Activated CD8-positive, alpha-beta T cell treated with anti-CD3 and anti-CD28 coated beads for 36 hours (primary cell): ENCODE data around the gene SYT1. TPM values are rescaled to one million over a fixed set of nuclear protein-coding genes. Genes with fewer than 3 reads are reported as not detected.

ENCODE experiments used
- ATAC-seq: fragments of 200-7000 bp; cut with Tn5 transposase; one replicate; pipeline ENCODE4 v1.10.0; 2021; ENCODE audit warnings: mild to moderate bottlenecking, moderate library complexity
- CTCF ChIA-PET: fragments of 350-600 bp; sonication (Branson Sonifier 250); formaldehyde crosslinking; loops from one replicate; lab custom pipeline; 2021; ENCODE audit warnings: antibody characterized with exemption; lab: Charles Lee
- POLR2A ChIA-PET: fragments of 350-600 bp; sonication (Branson Sonifier 250); formaldehyde crosslinking; loops from one replicate; lab custom pipeline; 2021; ENCODE audit warnings: antibody characterized with exemption; lab: Charles Lee
- DNase-seq: peaks from one replicate; pipeline ENCODE4 v3.0.0-alpha.2; 2020
- H3K27ac Mint-ChIP-seq: one replicate; pipeline ENCODE4 v1.8.0; 2021; ENCODE audit warnings: mild to moderate bottlenecking, mixed read lengths
- H3K27me3 Mint-ChIP-seq: one replicate; pipeline ENCODE4 v1.8.0; 2021; ENCODE audit warnings: mixed read lengths
- H3K36me3 Mint-ChIP-seq: one replicate; pipeline ENCODE4 v1.8.0; 2021; ENCODE audit warnings: low read depth, mixed read lengths
- H3K4me1 Mint-ChIP-seq: one replicate; pipeline ENCODE4 v1.8.0; 2021; ENCODE audit warnings: low read depth, mixed read lengths
- H3K4me3 Mint-ChIP-seq: one replicate; pipeline ENCODE4 v1.8.0; 2021; ENCODE audit warnings: mild to moderate bottlenecking, moderate library complexity, mixed read lengths
- H3K9me3 Mint-ChIP-seq: one replicate; pipeline ENCODE4 v1.8.0; 2021; ENCODE audit warnings: mixed read lengths
- intact Hi-C: fragments of 100-400 bp; cut with micrococcal nuclease; formaldehyde crosslinking; loops from one replicate; pipeline ENCODE4 v1.10.0; 2022
- total RNA-seq, 2 experiments: library from RNA; stranded (reverse); gene quantifications; one replicate each; pipeline ENCODE4 v1.2.3, GENCODE V29; 2021
- TF ChIP-seq, protein P1 (sequence below): fragments of 200-600 bp; IDR thresholded peaks from one replicate; pipeline ENCODE4 v1.8.0; 2022; ENCODE audit warnings: antibody characterized with exemption, mild to moderate bottlenecking

The SYT1 gene
- total RNA-seq, 2 experiments from 2014 or later: not detected

DNA sequence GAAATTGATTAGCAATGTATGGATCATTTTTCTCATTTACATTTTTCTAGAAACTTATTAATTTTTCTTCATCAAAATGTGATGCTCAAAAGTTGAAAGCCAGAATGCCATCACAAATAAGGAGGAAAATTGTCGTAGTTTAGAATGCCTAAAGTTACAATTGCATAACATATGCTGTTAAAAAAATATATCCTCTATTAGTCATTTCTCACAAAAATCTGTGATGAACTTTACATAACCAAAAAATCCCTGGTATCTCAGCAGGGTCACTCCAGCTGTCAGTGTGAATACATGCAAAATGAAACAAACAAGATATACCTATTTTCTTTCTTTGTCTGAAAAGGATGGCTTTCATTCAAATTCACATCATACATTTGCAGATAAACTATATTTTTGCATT is 467.3 kb downstream of the SYT1 start:
- ATAC-seq: no peak

GRCh38 chr12:79333144-79333543 is 468.6 kb downstream of the SYT1 start:
- intact Hi-C loops: no loop called here
- DNase-seq: no peak
- TF ChIP-seq, protein P1, sequence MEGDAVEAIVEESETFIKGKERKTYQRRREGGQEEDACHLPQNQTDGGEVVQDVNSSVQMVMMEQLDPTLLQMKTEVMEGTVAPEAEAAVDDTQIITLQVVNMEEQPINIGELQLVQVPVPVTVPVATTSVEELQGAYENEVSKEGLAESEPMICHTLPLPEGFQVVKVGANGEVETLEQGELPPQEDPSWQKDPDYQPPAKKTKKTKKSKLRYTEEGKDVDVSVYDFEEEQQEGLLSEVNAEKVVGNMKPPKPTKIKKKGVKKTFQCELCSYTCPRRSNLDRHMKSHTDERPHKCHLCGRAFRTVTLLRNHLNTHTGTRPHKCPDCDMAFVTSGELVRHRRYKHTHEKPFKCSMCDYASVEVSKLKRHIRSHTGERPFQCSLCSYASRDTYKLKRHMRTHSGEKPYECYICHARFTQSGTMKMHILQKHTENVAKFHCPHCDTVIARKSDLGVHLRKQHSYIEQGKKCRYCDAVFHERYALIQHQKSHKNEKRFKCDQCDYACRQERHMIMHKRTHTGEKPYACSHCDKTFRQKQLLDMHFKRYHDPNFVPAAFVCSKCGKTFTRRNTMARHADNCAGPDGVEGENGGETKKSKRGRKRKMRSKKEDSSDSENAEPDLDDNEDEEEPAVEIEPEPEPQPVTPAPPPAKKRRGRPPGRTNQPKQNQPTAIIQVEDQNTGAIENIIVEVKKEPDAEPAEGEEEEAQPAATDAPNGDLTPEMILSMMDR: no peak
- Mint-ChIP-seq H3K9me3 (no peaks in the 10 kb centered on the region), H3K27ac (no peak overlapping the region), H3K4me1 (no peaks in the 10 kb centered on the region), H3K27me3 (no peaks in the 10 kb centered on the region), H3K36me3 (no peaks in the 10 kb centered on the region), H3K4me3 (no peak overlapping the region)
- CTCF ChIA-PET: no interaction called here
- no peak for ATAC-seq
- POLR2A ChIA-PET: no interaction called here

More for the DNA sequence above, 467.3 kb downstream of the SYT1 start:
- DNase-seq: no peak
- H3K27ac Mint-ChIP-seq: no peak overlapping the region
- no peaks in the 10 kb centered on the region for H3K27me3 Mint-ChIP-seq
- POLR2A ChIA-PET: no interaction called here
- H3K4me3 Mint-ChIP-seq: no peak overlapping the region
- intact Hi-C loops: no loop called here
- no peaks in the 10 kb centered on the region for H3K4me1 Mint-ChIP-seq
- TF ChIP-seq, protein P1: no peak
- no peaks in the 10 kb centered on the region for H3K36me3 Mint-ChIP-seq
- H3K9me3 Mint-ChIP-seq: no peaks in the 10 kb centered on the region
- CTCF ChIA-PET: no interaction called here

DNA sequence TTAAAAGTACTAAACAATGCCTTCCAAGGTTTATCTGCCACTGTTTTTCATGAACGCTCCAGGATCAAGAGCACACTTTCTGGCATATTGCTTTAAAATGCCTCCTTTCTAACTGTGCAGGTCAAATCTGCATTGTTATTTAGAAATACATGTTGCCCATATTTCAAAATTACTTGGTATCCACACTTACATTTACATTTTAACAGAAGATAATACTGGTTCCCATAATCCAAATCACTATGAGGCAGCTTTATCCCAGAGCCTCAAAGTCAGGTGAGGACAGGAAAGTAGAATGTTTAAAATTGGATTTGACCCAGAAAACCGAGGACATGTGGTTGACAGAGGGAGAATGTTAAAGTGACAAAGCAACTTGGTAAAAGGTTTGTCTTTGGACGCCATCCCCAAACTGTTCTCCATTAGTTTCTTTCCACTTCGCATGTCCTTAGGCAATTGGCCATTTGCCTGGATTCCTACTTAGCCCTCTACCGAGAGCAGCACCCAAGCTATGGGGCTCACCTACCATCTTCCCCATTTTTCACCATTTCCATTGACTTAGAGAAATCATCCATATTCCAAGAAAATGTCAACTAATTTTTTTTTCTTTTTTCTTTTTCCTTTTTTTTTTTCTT is 473.2 kb downstream of the SYT1 start:
- Mint-ChIP-seq H3K27me3 (no peaks in the 10 kb centered on the region), H3K9me3 (no peaks in the 10 kb centered on the region), H3K4me3 (no peak overlapping the region), H3K27ac (no peak overlapping the region), H3K4me1 (no peaks in the 10 kb centered on the region), H3K36me3 (no peaks in the 10 kb centered on the region)
- TF ChIP-seq, protein P1: no peak
- ChIA-PET CTCF (no interaction called here), POLR2A (no interaction called here)
- intact Hi-C loops: no loop called here
- DNase-seq (no peak), ATAC-seq (no peak)

GRCh38 chr12:79344855-79345847 is 480.6 kb downstream of the SYT1 start:
- ATAC-seq: no peak
- intact Hi-C loops: no loop called here
- Mint-ChIP-seq H3K27ac (no peak overlapping the region), H3K4me3 (no peak overlapping the region), H3K27me3 (no peaks in the 10 kb centered on the region), H3K36me3 (no peaks in the 10 kb centered on the region), H3K9me3 (no peaks in the 10 kb centered on the region), H3K4me1 (no peaks in the 10 kb centered on the region)
- ChIA-PET POLR2A (no interaction called here), CTCF (no interaction called here)
- peak; percentile 25 for DNase-seq
- TF ChIP-seq, protein P1: no peak

DNA sequence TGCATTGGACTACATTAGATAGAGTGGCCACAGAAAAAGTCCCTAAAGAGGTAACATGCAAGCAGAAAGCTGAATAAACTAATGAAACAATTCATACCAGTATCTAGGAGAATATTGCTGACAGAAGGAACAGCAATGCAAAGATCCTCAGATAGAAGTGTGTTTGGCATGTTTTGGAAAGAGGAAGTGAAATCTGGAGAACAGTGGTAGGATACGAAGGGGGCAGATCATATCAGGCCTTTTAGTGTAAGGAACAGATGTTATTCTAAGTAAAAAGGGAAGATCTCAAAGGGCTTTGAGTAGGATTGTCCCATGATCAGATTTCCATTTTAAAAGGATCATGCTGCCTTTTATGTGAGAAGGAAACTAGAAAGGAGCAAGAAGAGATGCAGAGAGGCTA is 483.3 kb downstream of the SYT1 start:
- Mint-ChIP-seq H3K36me3 (no peaks in the 10 kb centered on the region), H3K27me3 (no peaks in the 10 kb centered on the region), H3K27ac (no peak overlapping the region), H3K4me3 (no peak overlapping the region), H3K9me3 (no peaks in the 10 kb centered on the region), H3K4me1 (no peaks in the 10 kb centered on the region)
- TF ChIP-seq, protein P1: no peak
- DNase-seq (no peak), ATAC-seq (no peak)
- ChIA-PET POLR2A (no interaction called here), CTCF (no interaction called here)
- intact Hi-C loops: no loop called here
